GM21786 (cell line): ENCODE results near the gene BUB1B.
A peak's percentile ranks its signal among the peaks of the same experiment; 100 is the strongest.
"Not testable (repeated sequence)": the region's sequence is repeated elsewhere in the genome, so short reads cannot be mapped to it uniquely, and the experiment has no call there.

ENCODE experiments used
- ATAC-seq: cut with Tn5 transposase; IDR thresholded peaks from one replicate; pipeline ENCODE4 v1.9.1; 2021; ENCODE audit not compliant: unreplicated experiment

The BUB1B gene, protein sequence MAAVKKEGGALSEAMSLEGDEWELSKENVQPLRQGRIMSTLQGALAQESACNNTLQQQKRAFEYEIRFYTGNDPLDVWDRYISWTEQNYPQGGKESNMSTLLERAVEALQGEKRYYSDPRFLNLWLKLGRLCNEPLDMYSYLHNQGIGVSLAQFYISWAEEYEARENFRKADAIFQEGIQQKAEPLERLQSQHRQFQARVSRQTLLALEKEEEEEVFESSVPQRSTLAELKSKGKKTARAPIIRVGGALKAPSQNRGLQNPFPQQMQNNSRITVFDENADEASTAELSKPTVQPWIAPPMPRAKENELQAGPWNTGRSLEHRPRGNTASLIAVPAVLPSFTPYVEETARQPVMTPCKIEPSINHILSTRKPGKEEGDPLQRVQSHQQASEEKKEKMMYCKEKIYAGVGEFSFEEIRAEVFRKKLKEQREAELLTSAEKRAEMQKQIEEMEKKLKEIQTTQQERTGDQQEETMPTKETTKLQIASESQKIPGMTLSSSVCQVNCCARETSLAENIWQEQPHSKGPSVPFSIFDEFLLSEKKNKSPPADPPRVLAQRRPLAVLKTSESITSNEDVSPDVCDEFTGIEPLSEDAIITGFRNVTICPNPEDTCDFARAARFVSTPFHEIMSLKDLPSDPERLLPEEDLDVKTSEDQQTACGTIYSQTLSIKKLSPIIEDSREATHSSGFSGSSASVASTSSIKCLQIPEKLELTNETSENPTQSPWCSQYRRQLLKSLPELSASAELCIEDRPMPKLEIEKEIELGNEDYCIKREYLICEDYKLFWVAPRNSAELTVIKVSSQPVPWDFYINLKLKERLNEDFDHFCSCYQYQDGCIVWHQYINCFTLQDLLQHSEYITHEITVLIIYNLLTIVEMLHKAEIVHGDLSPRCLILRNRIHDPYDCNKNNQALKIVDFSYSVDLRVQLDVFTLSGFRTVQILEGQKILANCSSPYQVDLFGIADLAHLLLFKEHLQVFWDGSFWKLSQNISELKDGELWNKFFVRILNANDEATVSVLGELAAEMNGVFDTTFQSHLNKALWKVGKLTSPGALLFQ

DNA sequence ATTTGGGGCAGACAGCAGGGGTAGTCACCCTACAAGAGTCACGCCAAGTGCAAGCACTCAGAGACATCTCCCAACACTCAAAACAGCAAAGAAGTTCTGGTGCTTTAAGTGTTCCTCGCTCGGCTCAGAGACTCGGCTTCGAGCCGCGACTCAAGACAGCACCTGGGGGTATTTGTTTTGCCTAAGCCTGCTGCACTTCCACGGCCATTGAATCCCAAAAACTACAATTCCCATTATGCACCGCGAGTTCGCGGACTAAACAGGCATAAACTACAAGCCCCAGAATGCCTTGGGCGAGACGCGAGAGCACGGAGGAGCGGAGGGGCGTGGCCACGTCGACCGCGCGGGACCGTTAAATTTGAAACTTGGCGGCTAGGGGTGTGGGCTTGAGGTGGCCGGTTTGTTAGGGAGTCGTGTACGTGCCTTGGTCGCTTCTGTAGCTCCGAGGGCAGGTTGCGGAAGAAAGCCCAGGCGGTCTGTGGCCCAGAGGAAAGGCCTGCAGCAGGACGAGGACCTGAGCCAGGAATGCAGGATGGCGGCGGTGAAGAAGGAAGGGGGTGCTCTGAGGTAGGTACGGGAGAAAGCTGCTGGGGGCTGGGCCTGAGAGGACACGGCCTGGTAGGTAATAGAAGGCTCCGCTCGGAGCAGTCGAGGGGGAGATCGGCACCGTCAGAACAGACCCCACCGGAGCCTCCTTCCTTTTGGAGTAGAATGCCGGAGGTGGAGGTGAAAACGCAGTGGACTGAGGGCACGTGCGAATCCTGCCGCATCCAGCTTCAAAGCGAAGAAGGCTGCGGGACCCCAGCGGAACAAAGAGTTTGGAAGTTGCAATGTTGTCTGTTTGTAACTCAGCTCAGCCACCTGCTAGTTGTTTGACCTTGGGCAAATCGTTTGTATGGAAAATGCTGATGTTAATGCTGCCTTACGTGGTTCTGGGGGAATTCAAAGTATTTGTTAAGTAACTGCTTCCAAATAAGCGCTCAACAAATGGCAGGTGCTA lies at the start of gene BUB1B:
Gene BUB1B (plus strand): TSS at position 381 of the 1,000 bp plus-strand sequence. CDS start 152 bp downstream, at position 533.
- peak; percentile 87 for ATAC-seq

GRCh38 chr15:40111888-40112287 lies 49.0 kb upstream of the BUB1B start:
- ATAC-seq: no peak

- ATAC-seq: no peak
Observed at GRCh38 chr15:40112789-40113188, 48.1 kb upstream of the BUB1B start.

- ATAC-seq: no peak
Observed at GRCh38 chr15:40114218-40114617, 46.7 kb upstream of the BUB1B start.

- ATAC-seq: not testable (repeated sequence)
Observed at GRCh38 chr15:40115106-40115505, 45.8 kb upstream of the BUB1B start.

- ATAC-seq: peak; percentile 95
Observed at GRCh38 chr15:40115670-40116093, 45.2 kb upstream of the BUB1B start.

DNA sequence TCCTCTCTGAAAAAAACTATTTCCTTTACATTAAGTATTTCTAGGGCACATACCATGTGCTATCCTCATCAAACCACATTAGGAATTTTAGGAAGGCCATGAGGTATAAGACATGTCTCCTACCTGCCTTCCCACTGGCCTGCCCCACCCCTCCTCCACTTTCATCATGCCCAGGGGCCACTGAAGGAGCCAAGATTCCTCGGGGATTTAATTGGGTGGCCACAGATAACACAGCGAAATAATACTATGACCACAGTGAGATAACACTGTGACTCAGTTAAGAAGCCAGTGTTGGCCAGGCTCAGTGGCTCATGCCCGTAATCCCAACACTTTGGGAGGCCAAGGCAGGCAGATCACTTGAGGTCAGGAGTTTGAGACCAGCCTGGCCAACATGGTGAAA lies 42.4 kb upstream of the BUB1B start:
- no peak for ATAC-seq

- ATAC-seq: no peak
Observed at GRCh38 chr15:40121911-40122638, 38.8 kb upstream of the BUB1B start.

DNA sequence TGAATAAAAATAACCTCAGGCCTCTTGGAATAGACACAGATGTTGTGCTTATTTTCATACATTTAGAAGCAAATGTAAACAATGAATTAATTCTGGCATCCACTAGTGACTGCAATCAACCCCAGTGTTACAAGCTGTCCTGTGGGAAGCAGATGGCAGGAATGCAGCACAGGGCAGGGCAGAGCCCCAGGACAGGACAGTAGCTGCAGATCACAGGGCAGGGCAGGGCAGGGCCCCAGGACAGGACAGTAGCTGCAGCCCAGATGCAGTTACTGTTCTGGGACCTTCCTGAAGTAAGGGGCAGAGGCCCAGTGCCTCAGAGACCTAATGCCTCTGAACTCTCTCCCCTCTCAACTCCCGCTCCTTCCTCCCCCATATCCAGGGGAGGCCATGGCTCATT lies 37.9 kb upstream of the BUB1B start:
- not testable (repeated sequence) for ATAC-seq

GRCh38 chr15:40123863-40124262 lies 37.0 kb upstream of the BUB1B start:
- ATAC-seq: not testable (repeated sequence)

- not testable (repeated sequence) for ATAC-seq
Observed at GRCh38 chr15:40124333-40124732, 36.5 kb upstream of the BUB1B start.

GRCh38 chr15:40124807-40125285 lies 36.0 kb upstream of the BUB1B start:
- not testable (repeated sequence) for ATAC-seq

GRCh38 chr15:40125950-40126349 lies 34.9 kb upstream of the BUB1B start:
- no peak for ATAC-seq

DNA sequence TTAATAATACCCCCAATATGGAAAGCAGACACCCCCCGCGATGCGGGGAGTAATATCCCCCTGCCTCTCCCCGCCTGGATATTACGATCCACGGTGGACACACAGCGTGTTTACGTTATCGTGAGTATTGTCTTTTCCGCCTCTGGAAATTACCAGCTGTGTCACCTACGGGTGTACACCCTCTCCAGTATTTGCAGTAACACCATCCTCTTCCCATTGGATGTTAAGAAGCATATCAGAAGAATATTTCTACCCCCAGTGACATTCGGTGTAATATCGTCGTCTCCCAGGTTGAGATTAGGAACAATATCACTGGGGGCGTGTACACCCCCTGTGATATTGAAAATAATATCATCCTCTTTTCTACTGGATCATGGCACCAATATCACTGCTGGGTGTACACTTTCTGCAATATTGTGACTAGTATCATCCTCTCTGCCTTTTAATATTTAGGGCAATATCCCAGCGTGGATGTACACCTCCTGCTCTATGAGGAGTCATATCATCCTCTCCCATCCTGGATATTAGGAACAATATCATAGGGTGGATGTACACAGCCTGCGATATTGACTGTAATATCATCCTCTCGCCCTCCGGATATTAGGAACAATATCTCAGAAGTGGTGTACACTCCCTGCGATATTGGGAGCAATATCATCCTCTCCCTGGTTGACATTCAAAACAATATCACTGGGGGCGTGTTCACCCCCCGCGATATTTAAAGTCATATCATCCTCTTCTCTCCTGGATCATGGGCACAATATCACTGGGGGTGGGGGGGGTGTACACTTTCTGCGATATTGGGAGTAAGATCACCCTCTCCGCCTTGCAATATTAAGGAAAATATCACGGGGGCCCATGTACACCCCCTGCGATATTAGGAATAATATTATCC lies 31.9 kb upstream of the BUB1B start:
- ATAC-seq: no peak

GRCh38 chr15:40130118-40130517 lies 30.8 kb upstream of the BUB1B start:
- no peak for ATAC-seq

- no peak for ATAC-seq
Observed at GRCh38 chr15:40130799-40131502, 29.9 kb upstream of the BUB1B start.

GRCh38 chr15:40133544-40133943 lies 27.3 kb upstream of the BUB1B start:
- ATAC-seq: no peak

DNA sequence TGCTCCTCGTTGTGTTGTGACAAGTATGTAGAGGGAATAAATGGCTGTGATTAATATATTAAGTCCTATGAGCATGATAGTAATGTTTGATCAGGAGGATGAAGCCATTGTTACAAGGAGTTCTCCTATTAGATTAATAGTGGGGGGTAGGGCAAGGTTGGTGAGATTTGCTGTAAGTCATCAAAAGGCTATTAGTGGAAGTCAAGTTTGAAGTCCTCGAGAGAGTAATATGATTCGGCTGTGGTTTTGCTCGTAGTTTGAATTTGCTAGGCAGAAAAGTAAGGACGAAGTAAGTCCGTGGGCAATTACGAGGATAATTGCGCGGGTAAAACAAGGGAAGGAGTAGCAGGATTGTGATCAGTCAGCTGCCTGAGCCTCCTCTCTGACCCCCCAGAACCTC lies 26.0 kb upstream of the BUB1B start:
- no peak for ATAC-seq
